Measurements from ENCODE around the gene LRRC8C.

GRCh38 chr1:89757532-89757931 is 124.6 kb downstream of the LRRC8C start:
- no peak for TF ChIP-seq POLR2AphosphoS5 (IDR thresholded peaks at IDR 0.05; ENCODE audit: low read depth, low read length)
- no peak for TF ChIP-seq CEBPB (IDR thresholded peaks at IDR 0.05; ENCODE audit: low read depth)
- no peak for TF ChIP-seq CTCF (IDR thresholded peaks at IDR 0.05 in 2 of 3, conservative IDR thresholded peaks at IDR 0.05 in 1 of 3; ENCODE audit: borderline replicate concordance in 1 of 3, insufficient read depth in 1 of 3, low read depth in 2 of 3, low read length in 2 of 3)
- no peak for TF ChIP-seq POLR2A (IDR thresholded peaks at IDR 0.05; ENCODE audit: borderline replicate concordance, extremely low read depth, insufficient read depth, insufficient read length)
- no peak for TF ChIP-seq ZNF274 (IDR thresholded peaks at IDR 0.05; ENCODE audit: low read depth, low read length)
- no peak for TF ChIP-seq RAD21 (IDR thresholded peaks at IDR 0.05; ENCODE audit: low read depth)
- no peak for TF ChIP-seq EZH2 (IDR thresholded peaks at IDR 0.05)
- TF ChIP-seq, protein P1, sequence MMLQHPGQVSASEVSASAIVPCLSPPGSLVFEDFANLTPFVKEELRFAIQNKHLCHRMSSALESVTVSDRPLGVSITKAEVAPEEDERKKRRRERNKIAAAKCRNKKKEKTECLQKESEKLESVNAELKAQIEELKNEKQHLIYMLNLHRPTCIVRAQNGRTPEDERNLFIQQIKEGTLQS (IDR thresholded peaks at IDR 0.05): no peak
- TF ChIP-seq EZH2phosphoT487 (IDR thresholded peaks at IDR 0.05; ENCODE audit: borderline replicate concordance): no peak

Measured in HCT116 (cell line).